Glomerular visceral epithelial cell (primary cell): ENCODE measurements around the gene STH.

Source experiments
- DNase-seq: peaks from one replicate; pipeline ENCODE4 v3.0.0-alpha.2; 2016; ENCODE audit errors: extremely low spot score

Gene STH

DNA sequence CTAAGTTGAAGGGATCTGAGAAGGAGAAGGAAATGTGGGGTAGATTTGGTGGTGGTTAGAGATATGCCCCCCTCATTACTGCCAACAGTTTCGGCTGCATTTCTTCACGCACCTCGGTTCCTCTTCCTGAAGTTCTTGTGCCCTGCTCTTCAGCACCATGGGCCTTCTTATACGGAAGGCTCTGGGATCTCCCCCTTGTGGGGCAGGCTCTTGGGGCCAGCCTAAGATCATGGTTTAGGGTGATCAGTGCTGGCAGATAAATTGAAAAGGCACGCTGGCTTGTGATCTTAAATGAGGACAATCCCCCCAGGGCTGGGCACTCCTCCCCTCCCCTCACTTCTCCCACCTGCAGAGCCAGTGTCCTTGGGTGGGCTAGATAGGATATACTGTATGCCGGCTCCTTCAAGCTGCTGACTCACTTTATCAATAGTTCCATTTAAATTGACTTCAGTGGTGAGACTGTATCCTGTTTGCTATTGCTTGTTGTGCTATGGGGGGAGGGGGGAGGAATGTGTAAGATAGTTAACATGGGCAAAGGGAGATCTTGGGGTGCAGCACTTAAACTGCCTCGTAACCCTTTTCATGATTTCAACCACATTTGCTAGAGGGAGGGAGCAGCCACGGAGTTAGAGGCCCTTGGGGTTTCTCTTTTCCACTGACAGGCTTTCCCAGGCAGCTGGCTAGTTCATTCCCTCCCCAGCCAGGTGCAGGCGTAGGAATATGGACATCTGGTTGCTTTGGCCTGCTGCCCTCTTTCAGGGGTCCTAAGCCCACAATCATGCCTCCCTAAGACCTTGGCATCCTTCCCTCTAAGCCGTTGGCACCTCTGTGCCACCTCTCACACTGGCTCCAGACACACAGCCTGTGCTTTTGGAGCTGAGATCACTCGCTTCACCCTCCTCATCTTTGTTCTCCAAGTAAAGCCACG lies 28.3 kb downstream of the STH start:
- DNase-seq = no peak

DNA sequence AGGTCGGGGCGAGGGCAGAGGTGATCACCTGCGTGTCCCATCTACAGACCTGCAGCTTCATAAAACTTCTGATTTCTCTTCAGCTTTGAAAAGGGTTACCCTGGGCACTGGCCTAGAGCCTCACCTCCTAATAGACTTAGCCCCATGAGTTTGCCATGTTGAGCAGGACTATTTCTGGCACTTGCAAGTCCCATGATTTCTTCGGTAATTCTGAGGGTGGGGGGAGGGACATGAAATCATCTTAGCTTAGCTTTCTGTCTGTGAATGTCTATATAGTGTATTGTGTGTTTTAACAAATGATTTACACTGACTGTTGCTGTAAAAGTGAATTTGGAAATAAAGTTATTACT lies 28.9 kb downstream of the STH start:
- DNase-seq = no peak

DNA sequence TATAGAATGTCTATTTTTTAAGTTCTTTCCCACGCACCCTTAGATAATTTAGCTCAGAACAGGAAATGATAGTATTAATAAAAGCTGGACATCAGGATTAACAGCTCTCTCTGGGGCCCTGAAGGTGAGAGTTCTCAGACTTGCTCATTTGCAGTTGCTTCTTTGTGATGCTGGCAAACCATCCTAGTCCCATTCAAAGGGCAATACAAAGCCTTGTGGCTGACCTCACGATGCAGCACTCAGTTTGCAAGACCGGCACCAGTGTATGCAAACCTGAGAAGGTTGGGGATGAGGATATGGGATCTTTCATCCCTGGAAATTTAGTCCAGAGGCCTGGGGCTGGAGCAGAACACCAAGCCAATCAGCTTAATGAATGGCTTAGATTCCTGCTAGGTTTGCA lies 29.3 kb downstream of the STH start:
- DNase-seq = no peak

DNA sequence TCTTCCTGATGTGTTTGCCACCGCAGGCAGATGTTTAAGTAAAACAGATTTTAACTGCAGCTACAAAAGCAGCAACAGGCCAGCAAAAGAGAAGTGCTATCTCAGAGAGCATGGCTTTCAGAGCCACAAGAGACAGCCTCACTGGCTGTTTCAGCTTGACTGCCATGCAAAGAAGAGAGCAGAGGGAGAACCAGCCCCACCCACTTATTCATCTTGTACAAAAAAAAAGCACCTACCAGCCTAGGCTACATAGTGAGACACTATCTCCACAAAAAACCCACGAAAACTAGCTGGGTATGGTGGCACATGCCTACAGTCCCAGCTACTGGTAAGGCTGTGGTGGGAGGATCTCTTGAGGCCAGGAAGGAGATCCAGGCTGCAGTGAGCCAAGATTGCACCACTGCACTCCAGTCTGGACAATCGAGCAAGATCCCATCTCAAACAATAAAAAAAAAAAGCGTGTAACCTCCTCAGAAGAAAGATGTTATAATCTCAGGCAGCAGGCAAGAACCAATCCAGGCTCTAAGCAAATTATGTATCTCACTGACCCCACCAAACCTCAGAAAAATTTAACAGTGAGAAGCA lies 30.0 kb downstream of the STH start:
- DNase-seq = no peak

DNA sequence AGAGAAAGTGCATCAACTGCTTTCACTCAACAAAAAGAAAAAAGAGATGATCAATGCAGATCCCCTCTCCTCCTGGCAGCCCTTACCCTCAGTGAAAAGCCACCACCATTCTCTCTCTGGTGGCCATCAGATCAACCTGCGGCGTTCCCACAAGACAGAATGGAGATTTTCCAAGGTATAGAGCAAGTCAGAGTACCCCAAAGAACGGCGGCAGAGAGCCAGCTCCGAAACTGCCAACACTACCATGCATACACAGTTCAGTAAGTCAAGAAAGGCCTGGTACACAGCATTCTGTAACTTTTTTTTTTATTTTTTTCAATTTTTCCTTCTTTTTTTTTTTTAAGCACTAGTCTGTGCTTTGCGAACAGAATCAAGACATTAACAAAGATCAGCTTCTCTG lies 30.6 kb downstream of the STH start:
- no peak for DNase-seq

DNA sequence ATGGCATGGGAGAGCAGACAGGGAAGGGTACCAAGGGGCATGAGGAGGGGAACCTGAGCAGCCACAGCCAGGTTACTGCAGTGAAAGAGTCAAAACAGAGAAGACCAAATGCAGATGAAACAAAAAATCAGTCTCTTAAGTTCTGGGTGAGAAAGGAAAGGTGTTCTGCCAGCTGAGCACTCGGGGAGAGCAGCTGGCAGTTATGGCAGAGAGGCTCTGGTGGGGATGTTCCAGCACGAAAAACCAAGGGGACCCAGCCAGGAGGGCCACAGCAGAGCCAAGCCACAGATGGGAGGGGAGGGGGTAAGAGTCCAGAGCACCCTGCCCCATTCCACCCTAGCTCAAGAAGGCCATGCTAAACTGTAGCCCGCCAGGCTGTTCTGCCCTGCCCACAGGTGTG lies 31.7 kb downstream of the STH start:
- no peak for DNase-seq

DNA sequence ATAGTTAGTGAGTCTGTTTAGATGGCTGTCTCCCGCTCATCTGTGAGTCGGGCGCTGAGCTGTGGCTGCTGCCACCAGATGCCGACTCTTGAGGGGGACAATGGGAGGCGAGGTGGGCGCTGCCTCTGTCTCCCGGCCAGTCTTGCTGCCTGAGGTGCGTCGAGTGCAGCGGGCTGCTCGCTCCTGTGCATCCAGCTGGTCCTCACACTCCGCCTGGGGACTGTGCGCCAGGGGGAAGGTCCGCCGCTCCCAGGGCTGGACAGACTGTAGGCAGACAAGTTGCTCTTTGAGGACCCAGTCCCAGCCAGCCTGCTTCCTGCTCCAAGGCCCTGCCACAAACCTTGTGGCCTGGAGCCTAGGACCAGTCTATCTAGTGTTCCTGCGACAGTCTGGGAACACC lies 32.4 kb downstream of the STH start:
- DNase-seq = no peak

DNA sequence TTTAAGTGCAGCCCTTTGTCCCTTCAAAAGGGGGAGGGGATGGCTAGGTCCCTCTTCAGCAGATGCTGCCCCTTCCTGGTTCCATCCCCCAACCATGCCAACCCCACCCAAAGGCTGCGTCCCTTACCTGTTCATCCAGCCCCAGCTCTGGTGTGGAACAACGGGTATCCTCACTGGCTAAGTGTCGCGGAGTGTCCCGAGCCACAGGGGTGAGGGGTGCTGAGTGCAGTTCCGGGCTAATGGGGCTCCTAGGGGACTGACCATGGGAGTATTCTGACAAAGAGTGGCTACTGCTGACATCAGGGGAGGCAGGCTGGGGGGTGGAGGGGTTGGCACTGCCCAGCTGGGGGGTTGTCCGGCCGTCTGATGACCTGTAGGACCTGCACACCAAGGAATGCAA lies 32.9 kb downstream of the STH start:
- no peak for DNase-seq

DNA sequence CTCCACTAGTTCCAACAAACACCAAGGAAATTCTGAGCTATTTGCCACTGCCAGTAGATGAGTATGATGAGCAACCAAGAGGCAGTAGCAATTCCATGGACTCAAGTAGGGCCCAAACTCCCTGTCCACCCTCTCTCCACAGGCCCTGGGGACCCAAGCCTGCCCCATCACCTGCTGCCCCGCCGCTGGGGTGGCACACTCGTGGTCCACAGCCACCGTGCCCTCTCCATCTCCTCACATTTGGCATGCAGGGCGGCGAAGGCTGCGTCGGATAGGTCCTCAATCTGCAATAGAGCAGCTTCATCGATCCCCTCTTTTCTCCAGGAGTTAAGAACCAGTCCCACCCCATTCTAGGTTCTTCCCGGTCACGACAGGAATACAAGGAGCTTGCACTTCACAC lies 33.9 kb downstream of the STH start:
- no peak for DNase-seq

DNA sequence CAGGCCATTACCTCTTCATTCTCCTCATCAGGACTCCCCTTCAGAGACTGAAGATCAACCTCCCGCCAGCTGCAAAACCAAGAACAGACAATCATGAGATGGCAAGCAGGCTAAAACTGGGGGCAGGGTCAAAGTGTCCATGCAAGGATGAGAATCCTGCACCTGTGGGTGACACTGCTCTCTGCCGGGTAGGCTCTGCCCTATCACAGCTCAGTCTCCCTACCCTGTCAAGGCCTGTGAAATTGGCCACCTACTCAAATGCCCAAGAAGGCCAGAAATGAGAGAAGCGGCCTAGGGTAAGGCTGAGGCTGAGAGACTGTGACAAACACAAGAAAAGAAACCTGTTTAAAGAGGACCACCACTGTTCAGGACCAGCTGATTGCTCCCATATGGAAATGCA lies 34.3 kb downstream of the STH start:
- DNase-seq = no peak

DNA sequence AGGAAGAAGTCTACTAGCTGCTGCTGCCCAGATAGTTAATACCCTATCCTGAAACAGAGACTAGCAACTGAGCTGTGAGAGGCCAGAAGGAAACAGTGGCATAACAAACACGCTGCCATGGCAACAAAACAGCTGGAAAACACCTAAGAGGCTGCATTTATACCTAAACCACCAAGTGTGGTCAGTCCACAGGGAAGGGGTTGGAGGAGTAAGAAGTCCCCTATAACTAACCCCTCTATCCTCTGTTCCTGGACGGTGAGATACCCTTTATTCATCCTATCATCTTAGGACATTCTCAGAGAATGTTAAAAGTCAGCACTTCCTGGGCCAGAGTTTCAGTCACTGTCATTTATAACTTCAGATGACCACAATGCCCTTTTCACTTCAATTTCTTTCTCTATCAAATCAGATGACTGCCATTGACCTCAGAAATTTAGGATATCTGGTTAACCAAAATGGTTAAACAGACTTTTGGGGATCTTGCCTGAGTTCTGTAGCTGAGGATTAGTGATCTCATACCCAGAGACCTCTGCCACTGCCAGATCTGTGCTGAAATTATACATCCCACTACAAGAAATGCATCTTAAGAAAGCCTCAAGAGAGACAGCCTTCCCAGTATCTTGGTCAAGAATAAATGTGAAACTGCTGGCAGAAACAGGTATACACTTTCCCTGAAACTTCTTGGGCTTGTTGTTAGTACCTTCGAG lies 36.2 kb downstream of the STH start:
- DNase-seq = peak; percentile 23

DNA sequence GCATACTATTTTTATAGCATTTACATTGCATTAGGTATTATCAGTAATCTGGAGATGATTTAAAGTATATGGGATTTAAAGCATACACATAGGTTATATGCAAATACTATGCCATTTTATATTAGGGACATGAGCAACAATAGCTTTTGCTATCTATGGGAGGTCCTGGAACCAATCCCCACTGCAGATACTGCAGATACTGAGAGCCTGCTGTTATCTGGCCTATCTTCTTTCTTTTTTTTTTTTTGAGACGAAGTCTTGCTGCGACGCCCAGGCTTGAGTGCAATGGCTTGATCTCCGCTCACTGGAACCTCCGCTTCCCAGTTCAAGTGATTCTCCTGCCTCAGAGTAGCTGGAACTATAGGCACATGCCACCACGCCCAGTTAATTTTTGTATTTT lies 37.4 kb downstream of the STH start:
- DNase-seq = no peak

DNA sequence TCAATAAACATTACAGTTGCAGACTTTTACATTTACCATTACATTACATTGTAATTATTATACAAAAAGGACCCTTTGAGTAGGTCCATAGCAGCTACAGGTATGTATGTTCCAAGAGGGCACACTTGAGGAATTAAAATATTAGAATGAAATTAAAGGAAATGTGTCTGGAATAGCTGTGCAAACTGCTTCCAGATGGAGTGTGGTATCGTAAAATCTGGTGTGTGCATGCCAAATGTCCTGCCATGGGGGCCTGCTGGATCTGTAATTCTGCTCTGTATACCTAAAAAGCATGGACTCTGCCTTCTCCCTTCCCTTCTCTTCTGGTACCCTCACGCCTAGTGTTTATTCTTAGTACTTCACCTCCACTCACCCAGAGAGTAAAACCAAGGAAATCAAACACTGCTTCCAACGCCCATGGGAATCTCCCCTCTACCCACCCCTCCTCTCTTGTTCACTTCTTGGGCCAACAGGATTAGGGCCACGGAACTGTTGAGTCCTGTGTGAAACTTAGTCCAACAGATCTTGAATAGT lies 38.7 kb downstream of the STH start:
- no peak for DNase-seq

DNA sequence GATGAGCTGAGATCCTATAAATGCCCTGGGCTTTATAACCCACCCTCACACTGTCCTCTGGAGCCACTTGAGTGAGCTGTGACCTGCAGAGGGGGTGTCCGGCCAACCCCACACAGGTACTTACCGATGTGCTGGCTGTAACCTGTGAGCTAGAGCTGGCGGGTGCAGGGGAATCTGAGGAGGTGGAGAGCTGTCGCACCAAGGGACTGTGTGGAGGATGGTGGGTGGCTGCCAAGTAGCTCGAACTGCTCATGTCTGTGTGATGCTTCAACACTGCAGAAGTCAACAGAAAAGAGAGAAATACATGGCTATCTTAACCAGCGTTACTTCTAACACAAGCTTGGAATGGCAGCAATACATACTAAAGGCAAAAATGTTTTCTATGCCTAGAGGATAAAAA lies 39.4 kb downstream of the STH start:
- DNase-seq = no peak

DNA sequence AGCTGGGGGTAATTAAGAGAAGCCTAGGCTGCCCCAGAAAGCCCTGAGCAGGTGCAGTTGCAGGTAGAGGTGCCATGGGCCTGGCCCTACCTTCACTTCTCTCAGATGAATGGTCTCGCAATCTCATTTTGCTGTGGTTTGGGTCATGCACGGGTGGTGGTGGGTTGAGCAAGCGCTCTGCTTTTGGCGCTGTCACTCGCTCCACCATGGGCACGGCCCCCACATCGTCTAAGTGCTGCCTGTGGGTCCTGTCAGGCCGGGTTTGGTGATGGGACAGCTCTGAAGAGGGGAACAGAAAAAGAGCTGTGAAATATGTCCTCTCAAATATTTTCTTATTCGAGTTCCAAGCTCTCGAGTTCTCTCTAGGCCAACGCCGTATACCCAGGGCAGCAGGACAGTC lies 39.9 kb downstream of the STH start:
- DNase-seq = no peak

DNA sequence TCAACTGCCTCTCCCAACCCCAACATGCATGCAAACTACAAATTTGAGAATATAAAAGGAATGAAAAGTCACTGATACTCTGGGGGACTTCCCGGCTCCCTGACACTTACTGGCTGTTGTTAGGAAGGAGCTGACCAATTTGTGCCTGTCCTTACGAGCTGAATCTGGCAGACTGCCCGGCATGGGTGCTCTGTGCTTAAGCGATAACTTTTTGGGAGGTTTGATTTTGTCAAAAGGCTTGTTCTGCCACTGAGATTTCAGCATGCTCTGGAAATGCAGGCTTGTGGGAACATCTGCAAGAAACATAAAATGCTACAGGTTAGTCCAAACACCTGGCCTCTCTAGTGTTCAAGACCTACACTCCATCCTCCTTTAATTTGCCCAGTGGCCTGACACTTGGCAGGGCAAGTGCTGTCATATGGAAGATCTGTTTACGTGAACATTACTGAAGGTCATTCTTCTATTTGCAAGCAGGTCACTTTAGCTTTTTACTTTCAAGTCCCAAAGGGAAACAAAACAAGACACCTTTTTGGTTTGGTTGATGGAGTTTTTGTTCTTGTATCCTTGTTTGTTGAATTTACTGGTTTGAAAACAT lies 40.6 kb downstream of the STH start:
- DNase-seq = no peak

DNA sequence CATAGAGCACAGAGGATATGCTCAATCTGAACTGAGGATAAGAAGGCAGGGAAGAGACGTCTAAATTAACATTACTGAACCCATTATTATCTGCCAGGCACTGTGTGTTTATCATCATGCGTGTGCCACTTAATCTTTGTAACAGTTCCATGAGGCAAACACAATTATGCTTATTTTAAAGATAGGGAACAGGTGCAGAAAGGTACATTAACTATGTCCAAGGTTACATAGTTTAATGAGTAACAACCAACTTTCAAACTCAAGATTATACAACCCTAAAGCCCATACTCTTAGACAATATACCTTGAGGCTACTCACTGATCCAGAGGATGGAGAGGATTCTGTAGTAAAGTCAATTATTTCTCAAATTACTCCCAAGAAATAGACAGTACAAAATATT lies 43.2 kb downstream of the STH start:
- DNase-seq = no peak

DNA sequence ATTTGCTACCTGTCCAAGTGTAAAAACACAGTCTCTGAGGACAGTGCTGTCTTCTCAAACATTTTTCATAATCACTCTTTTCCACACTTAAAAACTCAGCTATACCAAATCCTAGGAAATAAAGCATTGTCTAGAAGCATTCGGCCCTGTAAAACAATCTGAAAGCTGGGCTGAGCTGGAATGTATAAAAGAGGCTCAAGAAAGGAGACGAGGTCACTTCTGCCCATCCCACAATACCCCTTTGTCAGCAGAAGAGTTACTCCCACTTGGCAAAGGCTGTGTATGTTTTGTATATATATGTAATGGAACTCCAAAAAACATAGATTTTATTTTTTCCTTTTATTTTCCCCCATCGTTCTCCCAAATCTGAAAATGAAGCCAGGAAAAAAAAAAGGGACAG lies 43.9 kb downstream of the STH start:
- no peak for DNase-seq

DNA sequence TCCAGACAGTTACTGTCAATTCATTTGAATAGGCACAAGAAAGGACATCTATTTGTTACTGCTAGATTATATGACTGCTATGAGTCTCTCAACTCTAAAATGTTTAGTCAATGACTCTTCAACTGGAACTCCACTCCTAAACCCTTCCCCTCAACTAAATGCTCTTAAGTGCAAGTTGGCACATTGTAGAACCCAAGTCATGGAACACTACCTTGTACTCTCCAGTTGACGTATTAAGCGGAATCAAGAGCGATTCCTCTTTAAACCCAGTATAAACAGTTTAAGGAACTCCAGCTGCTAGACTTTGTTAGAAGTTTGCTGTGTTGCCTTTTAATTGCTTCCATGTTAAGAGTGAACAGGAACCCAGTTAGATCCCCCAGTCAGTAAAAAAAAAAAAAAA lies 44.6 kb downstream of the STH start:
- no peak for DNase-seq

DNA sequence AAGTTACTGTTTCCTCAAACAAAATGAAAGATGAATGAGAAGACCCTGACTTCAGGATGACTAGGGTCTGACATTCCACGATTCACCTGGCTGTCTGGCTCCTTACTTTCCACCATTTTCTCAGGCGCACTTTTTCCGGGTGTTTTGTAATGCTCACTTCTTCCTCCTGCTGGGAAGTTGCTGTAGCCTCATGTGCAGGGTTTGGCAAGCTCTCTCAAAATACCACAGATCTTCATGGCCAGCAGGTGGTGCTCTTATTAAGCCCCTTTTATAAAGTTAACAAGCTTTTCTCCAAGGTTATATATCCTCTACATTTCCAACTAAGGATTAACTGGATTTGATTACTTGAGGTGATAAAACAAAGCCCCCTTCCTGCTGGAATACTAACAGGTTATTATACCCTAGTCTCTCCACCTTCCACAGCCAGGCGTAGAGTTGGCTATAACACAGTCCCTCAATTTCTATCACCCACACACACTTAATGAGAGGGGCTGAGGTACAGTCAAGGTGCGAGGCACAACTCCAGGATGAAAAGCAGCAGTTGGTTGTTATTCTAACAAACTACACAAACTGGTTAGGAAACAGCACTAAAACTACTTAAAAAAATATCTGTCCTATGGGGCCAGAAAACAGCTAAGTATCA lies 45.4 kb downstream of the STH start:
- peak; percentile 86 for DNase-seq

DNA sequence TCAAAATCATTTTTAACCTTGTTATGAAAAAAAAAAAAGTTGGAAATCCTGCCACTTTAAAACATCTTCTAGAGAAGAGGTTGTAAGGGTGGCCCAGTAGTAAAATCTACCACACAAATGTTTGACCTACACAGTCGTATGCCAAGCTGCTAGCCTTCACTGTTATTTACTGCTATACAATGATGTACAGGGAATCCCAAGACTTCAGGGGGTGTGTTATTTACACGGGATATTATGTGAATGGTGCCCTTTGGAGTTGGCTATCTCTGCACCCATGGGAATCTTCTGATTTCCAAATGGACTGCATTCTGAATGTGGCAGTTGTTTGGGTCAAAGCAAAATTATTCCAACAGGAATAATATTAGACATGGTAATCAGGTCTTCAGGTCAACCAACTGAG lies 45.9 kb downstream of the STH start:
- no peak for DNase-seq

DNA sequence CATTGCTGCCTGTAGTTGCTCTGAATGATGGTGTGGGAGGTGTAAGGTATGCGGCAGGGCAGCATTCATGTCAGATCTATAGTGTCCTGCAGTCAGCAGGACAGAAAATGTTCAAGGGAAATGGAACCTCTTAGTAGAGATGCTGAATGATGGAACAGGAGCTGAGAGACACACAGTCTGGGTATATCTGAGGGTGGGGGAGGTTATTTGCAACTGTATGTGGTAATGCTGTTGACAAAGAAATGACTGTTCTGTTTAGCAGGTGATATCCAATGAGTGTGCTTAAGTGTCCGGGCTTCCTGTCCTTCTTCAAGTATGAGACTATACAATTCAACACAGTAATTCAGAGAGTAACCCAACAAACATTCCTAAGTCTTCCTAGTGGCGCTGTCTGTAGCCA lies 46.6 kb downstream of the STH start:
- DNase-seq = no peak
